OCI-LY3 (cell line): Measurements from ENCODE around the gene TPCN2.

Source experiments
- EZH2phosphoT487 ChIP-seq: fragments of 200-600 bp; shearing (Covaris generic); IDR thresholded peaks from 2 replicates; pipeline ENCODE4 v1.6.1; 2018; ENCODE audit warnings: antibody characterized with exemption, mixed run types, low read depth
- TF ChIP-seq, protein P1 (sequence below): fragments of 200-600, 300-600 bp; sonication (generic); IDR thresholded peaks from 2 replicates; pipeline ENCODE4 v1.5.1; 2014; ENCODE audit warnings: antibody characterized with exemption, low read length, low read depth

DNA sequence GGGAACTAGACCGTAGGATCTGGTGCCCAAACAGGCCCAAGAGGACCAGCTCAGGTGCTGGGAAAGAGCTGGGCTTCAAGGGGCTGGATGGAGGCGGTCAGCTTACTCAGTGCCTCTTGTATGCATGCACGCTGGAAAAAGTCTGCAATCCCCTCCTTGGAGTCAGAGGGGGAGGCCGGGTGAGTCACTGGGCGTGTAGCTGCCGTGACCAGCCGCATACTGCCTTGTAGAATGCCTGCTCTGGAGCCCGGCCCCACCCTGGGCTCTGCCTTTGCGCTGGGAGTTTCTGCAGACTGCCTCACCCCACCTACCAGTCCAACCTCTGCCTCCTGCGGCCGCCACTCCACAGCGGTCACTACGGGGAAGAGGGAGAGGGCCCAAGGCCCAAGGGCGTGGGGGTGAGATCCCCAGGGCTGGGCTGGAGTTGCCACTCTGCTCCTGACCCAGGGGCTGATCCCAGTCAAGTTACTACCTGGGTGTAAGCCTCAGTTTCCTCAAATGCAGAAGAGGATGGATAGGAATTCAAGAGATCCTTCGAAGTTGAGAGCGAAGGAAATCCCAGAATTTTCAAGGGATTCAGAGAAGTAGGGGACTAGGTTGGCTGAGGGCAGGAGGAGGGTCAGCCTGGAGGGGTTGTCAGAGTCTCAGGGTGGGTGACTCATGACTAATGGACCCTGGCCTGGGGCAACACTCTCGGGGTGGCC, 39.8 kb upstream of the TPCN2 start:
- TF ChIP-seq, protein P1, sequence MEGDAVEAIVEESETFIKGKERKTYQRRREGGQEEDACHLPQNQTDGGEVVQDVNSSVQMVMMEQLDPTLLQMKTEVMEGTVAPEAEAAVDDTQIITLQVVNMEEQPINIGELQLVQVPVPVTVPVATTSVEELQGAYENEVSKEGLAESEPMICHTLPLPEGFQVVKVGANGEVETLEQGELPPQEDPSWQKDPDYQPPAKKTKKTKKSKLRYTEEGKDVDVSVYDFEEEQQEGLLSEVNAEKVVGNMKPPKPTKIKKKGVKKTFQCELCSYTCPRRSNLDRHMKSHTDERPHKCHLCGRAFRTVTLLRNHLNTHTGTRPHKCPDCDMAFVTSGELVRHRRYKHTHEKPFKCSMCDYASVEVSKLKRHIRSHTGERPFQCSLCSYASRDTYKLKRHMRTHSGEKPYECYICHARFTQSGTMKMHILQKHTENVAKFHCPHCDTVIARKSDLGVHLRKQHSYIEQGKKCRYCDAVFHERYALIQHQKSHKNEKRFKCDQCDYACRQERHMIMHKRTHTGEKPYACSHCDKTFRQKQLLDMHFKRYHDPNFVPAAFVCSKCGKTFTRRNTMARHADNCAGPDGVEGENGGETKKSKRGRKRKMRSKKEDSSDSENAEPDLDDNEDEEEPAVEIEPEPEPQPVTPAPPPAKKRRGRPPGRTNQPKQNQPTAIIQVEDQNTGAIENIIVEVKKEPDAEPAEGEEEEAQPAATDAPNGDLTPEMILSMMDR: no peak
- no peak for TF ChIP-seq EZH2phosphoT487
